ENCODE measurements around the gene TNFRSF1A. TPM values are rescaled to one million over a fixed set of nuclear protein-coding genes. Genes with fewer than 3 reads are reported as not detected.

Gene TNFRSF1A
- total and polyA plus RNA-seq, 2 of the 13 experiments (the other 11 are each of a cell fraction or from before 2014, with no cell fraction given) = 41.5 to 61.2 TPM

GRCh38 chr12:6336889-6337853 lies 4.7 kb downstream of the TNFRSF1A start (continued):
- TF ChIP-seq, protein P1, sequence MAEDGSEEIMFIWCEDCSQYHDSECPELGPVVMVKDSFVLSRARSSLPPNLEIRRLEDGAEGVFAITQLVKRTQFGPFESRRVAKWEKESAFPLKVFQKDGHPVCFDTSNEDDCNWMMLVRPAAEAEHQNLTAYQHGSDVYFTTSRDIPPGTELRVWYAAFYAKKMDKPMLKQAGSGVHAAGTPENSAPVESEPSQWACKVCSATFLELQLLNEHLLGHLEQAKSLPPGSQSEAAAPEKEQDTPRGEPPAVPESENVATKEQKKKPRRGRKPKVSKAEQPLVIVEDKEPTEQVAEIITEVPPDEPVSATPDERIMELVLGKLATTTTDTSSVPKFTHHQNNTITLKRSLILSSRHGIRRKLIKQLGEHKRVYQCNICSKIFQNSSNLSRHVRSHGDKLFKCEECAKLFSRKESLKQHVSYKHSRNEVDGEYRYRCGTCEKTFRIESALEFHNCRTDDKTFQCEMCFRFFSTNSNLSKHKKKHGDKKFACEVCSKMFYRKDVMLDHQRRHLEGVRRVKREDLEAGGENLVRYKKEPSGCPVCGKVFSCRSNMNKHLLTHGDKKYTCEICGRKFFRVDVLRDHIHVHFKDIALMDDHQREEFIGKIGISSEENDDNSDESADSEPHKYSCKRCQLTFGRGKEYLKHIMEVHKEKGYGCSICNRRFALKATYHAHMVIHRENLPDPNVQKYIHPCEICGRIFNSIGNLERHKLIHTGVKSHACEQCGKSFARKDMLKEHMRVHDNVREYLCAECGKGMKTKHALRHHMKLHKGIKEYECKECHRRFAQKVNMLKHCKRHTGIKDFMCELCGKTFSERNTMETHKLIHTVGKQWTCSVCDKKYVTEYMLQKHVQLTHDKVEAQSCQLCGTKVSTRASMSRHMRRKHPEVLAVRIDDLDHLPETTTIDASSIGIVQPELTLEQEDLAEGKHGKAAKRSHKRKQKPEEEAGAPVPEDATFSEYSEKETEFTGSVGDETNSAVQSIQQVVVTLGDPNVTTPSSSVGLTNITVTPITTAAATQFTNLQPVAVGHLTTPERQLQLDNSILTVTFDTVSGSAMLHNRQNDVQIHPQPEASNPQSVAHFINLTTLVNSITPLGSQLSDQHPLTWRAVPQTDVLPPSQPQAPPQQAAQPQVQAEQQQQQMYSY (CRISPR knock-in tag; IDR thresholded peaks at IDR 0.05) = no peak
- TF ChIP-seq, protein P2, sequence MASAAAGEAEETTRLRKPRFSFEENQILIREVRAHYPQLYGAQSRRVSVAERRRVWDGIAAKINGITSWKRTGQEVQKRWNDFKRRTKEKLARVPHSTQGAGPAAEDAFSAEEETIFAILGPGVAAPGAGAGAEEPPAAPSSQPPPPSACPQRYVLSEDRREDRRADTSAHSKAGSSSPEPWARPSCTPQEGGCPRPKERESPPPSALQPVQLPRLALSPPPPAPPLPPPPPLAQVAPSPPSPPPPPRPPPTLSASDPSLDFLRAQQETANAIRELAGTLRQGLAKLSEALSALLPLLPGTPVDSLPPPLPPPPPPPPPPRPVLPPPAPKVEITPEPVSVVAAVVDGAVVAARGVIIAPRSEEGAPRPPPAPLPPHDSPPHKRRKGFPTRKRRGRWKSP (CRISPR knock-in tag; IDR thresholded peaks at IDR 0.05) = 0 out of 2 replicates have a peak, but pooled peaks have one; percentile 36
- TF ChIP-seq GLI4 (CRISPR knock-in tag; IDR thresholded peaks at IDR 0.05; ENCODE audit: borderline replicate concordance) = peak; percentile 90; the same call in 1 of the 2 replicates
- TF ChIP-seq PCBP1 (IDR thresholded peaks at IDR 0.05; ENCODE audit: borderline replicate concordance, low read depth, low read length) = 0 out of 2 replicates have a peak, but pooled peaks have one; percentile 23
- peak; percentile 88 for TF ChIP-seq RBM22 (optimal IDR thresholded peaks at IDR 0.05; ENCODE audit: low read length)
- TF ChIP-seq ZSCAN5A (CRISPR knock-in tag; IDR thresholded peaks at IDR 0.05; ENCODE audit: borderline replicate concordance) = no peak
- TF ChIP-seq TEAD2 (CRISPR knock-in tag; IDR thresholded peaks at IDR 0.05) = no peak
- TF ChIP-seq XRCC5 (optimal IDR thresholded peaks at IDR 0.05; ENCODE audit: low read length) = peak; percentile 4
- TF ChIP-seq ARNT2 (CRISPR knock-in tag; IDR thresholded peaks at IDR 0.05; ENCODE audit: low read depth) = no peak
- no peak for TF ChIP-seq PHF20 (CRISPR knock-in tag; IDR thresholded peaks at IDR 0.05)
- no peak for TF ChIP-seq ZNF546 (CRISPR knock-in tag; conservative IDR thresholded peaks at IDR 0.05)
- TF ChIP-seq SALL1 (CRISPR knock-in tag; IDR thresholded peaks at IDR 0.05) = no peak
- no peak for TF ChIP-seq ZNF451 (CRISPR knock-in tag; IDR thresholded peaks at IDR 0.05)
- TF ChIP-seq, protein P3, sequence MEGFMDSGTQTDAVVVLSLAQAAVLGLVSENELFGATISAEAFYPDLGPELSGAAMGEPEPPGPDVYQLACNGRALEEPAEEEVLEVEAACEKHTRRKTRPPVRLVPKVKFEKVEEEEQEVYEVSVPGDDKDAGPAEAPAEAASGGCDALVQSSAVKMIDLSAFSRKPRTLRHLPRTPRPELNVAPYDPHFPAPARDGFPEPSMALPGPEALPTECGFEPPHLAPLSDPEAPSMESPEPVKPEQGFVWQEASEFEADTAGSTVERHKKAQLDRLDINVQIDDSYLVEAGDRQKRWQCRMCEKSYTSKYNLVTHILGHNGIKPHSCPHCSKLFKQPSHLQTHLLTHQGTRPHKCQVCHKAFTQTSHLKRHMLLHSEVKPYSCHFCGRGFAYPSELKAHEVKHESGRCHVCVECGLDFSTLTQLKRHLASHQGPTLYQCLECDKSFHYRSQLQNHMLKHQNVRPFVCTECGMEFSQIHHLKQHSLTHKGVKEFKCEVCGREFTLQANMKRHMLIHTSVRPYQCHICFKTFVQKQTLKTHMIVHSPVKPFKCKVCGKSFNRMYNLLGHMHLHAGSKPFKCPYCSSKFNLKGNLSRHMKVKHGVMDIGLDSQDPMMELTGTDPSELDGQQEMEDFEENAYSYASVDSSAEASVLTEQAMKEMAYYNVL (CRISPR knock-in tag; IDR thresholded peaks at IDR 0.05; ENCODE audit: borderline replicate concordance) = 0 out of 2 replicates have a peak, but pooled peaks have one; percentile 10
- TF ChIP-seq, protein P4, sequence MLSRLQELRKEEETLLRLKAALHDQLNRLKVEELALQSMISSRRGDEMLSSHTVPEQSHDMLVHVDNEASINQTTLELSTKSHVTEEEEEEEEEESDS (CRISPR knock-in tag; IDR thresholded peaks at IDR 0.05; ENCODE audit: borderline replicate concordance) = no peak
- TF ChIP-seq, protein P5, sequence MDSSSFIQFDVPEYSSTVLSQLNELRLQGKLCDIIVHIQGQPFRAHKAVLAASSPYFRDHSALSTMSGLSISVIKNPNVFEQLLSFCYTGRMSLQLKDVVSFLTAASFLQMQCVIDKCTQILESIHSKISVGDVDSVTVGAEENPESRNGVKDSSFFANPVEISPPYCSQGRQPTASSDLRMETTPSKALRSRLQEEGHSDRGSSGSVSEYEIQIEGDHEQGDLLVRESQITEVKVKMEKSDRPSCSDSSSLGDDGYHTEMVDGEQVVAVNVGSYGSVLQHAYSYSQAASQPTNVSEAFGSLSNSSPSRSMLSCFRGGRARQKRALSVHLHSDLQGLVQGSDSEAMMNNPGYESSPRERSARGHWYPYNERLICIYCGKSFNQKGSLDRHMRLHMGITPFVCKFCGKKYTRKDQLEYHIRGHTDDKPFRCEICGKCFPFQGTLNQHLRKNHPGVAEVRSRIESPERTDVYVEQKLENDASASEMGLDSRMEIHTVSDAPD (CRISPR knock-in tag; IDR thresholded peaks at IDR 0.05) = no peak
